GM19328 (cell line): ENCODE data around the gene DAB2.
"Not testable (repeated sequence)": the region's sequence is repeated elsewhere in the genome, so short reads cannot be mapped to it uniquely, and the experiment has no call there.

ENCODE experiments used
- ATAC-seq: cut with Tn5 transposase; IDR thresholded peaks from one replicate; pipeline ENCODE4 v1.9.1; 2021; ENCODE audit warnings: mild to moderate bottlenecking, moderate library complexity; ENCODE audit not compliant: unreplicated experiment

DAB2 gene

DNA sequence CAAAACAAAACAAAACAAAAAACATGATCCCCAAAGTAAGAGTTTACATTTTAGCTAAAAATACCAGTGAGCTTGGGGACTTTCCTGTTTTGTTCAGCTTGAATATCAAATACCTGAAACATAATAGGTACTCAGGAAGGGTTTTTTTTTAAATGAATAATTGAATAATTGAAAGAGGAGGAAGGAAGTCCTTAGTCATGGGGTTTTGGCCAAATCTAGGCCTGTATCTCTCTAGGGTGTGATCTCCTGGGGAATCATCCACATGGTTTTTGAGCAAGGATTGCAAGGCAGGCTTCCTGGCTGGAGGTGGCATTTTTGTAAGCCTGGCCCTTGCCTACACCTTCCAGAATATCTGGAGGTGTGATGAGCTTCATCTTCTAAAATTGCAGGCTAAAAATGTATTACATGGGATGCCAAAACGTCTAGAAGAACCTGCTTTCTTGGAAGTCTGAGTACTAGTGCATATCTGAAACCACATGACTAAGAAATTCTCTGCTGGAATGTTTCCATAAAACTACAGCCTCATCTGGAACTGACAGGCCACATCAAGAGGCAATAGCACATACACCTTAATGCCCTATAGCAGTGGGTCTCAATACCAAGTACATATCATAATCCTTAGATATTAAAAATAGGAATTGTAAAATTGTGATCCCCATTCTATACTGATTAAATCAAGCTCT is 70.9 kb downstream of the DAB2 start:
- no peak for ATAC-seq

DNA sequence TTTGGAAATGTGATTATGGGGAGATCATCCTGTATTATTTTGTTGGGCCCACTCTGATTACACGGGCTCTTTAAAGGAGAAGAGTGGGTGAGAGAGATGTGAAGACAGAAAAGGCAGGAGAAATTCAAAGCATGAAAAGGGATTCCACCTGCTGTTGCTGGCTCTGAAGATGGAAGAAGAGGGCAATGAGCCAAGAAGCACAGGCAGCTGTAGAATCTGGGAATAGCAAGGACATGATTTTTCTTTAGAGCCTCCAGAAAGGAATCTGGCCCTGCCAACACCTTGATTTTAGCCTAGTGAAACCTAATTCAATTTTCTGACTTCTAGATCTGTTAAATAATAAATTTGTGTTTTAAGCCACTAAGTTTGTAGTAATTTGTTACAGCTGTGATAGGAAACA is 71.8 kb downstream of the DAB2 start:
- no peak for ATAC-seq

DNA sequence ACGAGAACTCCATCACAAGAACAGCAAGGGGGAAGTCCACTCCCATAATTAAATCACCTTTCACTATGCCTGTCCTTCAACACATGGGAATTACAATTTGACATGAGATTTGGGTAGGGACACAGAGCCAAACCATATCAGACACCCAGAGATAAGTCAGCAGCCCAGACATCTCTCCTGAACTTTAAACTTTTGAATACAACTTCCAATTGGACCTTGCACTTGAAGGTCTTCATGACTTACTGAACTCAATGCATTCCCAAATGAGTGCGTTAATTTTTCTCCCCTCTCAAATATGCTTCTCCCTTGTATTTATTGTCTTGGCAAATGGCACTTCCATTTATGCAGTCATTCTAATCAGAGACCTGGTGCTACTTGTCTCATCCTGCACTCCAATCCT is 72.6 kb downstream of the DAB2 start:
- no peak for ATAC-seq

DNA sequence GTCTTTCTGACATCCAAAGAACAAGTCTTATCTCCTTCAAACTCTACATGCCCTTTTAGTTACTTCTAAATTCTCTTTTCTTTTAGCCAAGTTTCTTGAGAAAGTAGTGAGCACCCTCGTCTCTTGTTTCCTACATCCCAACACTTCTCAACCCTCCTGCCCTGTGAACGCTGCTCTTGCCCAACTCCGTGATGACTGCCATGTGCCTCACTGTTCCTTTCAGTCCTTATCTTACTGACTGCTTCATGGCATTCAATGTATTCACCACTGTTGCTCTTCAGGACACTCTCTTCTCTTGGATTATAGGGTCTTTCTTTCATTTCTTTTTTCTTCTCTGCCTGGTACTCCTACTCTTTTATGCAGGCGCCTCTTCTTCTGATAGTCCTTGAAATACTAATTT is 75.3 kb downstream of the DAB2 start:
- ATAC-seq, result no peak

DNA sequence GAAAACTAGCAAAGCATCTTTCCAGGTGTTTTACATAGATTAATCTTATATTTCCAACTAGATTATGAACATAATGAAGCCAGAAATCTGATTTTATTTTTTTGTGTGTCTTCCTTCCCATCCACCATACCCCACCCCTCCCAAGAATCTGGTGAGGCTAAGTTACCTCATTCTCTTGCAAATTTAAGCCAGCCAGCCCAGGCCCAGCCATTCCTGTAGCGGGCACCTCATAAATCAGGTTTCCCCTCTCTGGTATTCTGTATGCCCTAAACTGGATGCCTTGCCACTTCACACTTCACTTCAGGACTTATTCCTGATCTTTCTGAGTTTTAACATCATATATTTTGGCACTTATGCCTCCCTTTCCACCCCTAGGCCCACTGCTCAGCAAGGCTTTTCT is 82.3 kb downstream of the DAB2 start:
- no peak for ATAC-seq

DNA sequence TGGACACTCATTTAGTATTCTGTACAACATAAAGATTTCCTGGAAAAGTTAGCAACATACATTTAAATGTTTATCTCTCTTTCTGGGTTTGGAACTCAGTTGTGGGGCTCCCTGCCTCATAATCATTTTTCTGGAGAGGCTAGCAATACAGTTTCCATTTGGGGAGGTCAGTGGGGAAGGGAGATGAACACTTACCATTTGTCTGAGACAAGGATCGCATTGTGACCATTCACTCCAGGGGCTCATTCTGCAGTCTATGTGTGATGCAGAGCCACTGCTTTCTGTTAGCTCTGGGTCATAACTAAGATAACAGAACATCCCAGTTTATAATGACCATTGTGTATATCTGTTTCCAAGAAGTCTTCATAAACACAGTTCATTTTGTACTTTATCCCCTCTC is 82.9 kb downstream of the DAB2 start:
- no peak for ATAC-seq

DNA sequence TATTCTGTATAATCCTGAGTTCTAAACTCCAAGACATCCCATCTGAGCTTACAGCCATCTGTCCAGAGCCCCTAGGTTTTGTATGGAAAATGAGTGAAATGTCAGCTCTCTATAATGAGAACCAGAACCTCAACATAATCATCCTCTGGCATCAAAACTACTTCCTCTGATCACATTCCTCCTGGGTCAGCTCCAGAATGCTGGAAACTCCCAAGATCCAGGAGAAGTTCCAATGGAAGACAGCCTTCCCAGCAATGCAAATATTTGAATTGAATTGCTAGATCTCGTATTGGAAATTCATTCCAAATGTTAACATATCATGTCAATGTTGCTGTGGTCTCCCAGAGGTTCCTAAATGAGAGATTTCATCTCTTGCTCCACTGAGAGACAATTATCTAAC is 84.3 kb downstream of the DAB2 start:
- ATAC-seq, result no peak

DNA sequence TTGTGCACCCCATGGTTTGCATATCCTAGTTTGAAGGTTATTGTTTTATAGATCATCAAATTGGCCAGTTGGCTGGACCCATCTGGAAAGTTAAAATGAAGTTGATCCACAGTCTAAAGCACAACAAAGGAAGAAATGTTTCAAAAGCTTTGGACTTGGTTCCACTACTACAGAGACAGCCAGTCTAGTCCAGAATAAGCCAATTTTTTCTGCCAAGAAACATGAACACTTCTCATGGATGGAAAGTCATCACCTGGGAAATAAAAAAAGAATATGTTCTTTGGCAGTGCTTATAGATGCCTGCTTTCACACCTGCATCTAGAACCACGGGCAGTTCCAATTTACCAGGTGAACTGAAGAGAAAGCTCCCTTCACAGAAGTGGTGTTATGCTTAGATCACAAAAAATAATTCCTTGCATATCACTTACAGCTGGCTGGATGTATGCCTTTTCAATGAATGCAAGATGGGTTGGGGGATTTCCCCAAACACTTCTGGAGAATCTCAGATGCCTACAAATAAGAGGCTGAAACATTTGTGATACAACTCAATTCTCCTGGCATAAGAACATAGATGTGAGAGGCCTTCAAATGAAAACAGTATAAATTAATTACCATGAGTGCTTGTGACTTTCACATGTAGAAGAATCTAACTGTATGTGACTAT is 87.4 kb downstream of the DAB2 start:
- no peak for ATAC-seq

DNA sequence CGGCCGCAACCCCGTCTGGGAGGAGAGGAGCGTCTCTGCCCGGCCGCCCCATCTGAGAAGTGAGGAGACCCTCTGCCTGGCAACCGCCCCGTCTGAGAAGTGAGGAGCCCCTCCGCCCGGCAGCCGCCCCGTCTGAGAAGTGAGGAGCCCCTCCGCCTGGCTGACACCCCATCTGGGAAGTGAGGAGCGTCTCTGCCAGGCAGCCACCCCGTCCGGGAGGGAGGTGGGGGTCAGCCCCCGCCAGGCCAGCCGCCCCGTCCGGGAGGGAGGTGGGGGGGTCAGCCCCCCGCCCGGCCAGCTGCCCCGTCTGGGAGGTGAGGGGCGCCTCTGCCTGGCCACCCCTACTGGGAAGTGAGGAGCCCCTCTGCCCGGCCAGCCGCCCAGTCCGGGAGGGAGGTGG is 90.5 kb downstream of the DAB2 start:
- ATAC-seq, result not testable (repeated sequence)

DNA sequence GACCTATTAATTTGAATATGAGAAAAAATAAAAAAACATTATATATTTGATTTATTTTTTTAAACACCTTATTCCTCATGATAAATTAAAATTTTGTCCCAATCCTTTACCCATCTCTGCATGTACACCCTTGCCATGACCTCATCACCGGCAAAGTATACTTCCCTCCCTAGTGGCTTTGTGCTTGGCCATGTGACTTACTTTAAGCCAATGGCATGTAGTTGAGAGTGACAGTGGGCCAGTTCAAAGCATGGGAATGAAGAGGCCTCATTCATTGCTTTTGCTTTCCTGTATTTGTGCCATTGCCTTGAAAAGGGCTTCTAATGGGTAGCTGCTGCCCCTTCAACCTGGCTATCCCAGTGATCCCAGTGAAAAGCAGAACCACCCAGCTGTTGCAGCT is 91.7 kb downstream of the DAB2 start:
- no peak for ATAC-seq

DNA sequence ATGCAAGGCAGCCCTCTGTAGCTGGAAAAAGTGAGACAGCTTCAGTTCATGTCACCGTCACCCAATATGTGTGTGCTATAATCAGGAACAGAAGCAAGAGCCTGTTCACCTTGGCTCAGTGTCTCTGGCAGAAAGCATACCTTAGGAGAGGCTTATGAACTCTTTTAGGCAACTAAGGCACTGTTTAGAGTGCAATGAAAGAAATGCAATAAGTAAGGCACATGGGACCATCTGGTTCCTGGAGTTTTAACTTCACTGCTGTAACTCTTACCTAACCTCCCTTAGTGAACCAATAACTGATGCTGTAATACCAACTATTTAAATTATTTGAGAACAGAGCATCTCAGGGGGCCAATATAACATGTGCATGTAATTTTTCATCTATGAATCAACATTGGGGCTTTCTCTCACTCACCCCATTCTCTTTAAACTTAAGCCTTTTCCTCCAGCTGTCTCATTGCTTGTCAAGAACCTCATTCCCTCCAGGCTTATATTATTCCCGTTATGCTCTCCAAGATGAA is 92.9 kb downstream of the DAB2 start:
- ATAC-seq, result no peak

DNA sequence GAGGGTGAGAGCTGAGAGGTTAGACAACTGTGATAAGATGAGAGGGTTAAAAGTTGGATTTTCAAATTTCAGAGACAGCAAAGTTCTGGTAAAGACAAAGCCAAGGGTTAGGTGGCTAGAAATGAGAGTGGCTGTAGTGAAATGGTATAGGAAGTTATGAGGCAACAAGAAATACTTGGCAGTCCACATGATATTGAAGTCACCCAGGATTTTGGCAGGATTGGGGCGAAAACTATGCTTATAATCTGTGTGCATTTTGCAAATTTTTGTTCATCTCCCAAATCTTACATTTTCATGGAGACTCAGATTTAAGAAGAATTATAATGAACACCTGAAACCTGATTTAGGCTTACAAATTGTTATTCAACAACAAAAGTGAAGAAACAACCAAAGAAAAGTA is 96.0 kb downstream of the DAB2 start:
- ATAC-seq, result no peak

DNA sequence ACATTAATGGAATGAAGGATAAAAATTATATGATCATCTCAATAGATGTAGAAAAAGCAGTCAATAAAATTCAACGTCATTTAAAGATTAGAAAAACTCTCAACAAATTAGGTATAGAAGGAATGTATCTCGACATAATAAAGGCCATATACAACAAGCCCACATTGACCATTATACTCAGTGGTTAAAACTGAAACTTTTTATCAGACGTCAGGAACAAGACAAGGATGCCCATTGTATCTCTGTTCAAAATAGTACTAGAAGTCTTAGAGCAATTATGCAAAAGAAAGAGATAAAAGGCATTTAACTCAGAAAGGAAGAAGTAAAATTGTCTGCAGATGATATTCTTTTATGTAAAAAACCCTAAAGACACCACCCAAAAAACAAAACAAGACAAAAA is 101.2 kb downstream of the DAB2 start:
- no peak for ATAC-seq
